ENCODE results near the gene ZBTB20.

- no peak for TF ChIP-seq CTCF (IDR thresholded peaks at IDR 0.05; ENCODE audit: insufficient read depth, low read length, poor library complexity, severe bottlenecking)
- TF ChIP-seq EZH2phosphoT487 (conservative IDR thresholded peaks at IDR 0.05; ENCODE audit: low read length) = no peak
Measured at GRCh38 chr3:114351123-114351821, 795.8 kb downstream of the ZBTB20 start.

All from SU-DHL-6 (cell line).